Measurements from ENCODE around the gene SNPH.

DNA sequence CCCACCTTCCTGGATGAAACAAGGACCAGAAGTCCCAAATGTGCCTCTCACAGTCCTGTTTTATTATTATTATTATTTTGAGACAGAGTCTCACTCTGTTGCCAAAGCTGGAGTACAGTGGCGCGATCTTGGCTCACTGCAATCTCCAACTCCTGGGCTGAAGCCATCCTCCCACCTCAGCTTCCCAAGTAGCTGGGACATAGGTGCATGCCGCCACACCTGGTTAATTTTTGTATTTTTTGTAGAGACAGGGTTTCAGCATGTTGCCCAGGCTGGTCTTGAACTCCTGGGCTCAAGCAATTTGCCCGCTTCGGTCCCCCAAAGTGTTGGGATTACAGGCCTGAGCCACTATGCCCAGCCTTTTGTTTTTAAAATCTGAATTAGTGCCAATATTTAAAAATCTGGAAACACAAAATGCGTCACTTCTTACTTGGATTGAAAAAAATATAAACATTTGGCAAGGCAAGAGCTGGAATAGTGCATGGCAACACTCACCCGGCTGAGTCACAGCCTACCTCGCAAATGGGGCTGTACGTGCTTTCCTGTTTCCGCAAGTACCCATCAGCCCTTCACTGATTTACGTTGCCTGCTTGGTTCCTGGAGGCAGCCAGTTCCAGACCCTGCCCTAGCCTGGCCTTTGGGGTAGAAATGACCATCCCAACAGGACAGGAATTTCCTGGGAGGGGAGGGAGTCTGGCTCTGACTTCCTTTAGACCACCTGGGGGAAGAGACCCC, 56.6 kb downstream of the SNPH start:
- TF ChIP-seq MAZ (IDR thresholded peaks at IDR 0.05; ENCODE audit: borderline replicate concordance, low read depth, low read length) = no peak
- TF ChIP-seq, protein P1, sequence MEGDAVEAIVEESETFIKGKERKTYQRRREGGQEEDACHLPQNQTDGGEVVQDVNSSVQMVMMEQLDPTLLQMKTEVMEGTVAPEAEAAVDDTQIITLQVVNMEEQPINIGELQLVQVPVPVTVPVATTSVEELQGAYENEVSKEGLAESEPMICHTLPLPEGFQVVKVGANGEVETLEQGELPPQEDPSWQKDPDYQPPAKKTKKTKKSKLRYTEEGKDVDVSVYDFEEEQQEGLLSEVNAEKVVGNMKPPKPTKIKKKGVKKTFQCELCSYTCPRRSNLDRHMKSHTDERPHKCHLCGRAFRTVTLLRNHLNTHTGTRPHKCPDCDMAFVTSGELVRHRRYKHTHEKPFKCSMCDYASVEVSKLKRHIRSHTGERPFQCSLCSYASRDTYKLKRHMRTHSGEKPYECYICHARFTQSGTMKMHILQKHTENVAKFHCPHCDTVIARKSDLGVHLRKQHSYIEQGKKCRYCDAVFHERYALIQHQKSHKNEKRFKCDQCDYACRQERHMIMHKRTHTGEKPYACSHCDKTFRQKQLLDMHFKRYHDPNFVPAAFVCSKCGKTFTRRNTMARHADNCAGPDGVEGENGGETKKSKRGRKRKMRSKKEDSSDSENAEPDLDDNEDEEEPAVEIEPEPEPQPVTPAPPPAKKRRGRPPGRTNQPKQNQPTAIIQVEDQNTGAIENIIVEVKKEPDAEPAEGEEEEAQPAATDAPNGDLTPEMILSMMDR (IDR thresholded peaks at IDR 0.05) = no peak
- TF ChIP-seq SMC3 (IDR thresholded peaks at IDR 0.05) = no peak
